Thyroid gland (tissue), 4 donors: Measurements from ENCODE around the gene NCBP2. TPM values are rescaled to one million over a fixed set of nuclear protein-coding genes. Genes with fewer than 3 reads are reported as not detected.
A peak's percentile ranks its signal among the peaks of the same experiment; 100 is the strongest.

ENCODE experiments used
- DNase-seq, 2 donors: peaks; one replicate each; pipeline ENCODE4 v3.0.0-alpha.2; 2019
- H3K27ac ChIP-seq, 3 donors: fragments of 200-600 bp; sonication (generic); 1 replicate in 2 of 3; 2 replicates in 1 of 3; pipeline ENCODE4 v1.5.1; 2016 to 2019; ENCODE audit warnings: mild to moderate bottlenecking in 1 of 3, moderate library complexity in 1 of 3
- H3K27me3 ChIP-seq: fragments of 200-600 bp; sonication (generic); one replicate; pipeline ENCODE4 v1.5.1; 2019
- H3K36me3 ChIP-seq, 2 donors: fragments of 200-600 bp; sonication (generic); one replicate each; pipeline ENCODE4 v1.5.1; 2016 to 2019
- H3K4me1 ChIP-seq, 2 donors: fragments of 200-600 bp; sonication (generic); one replicate each; pipeline ENCODE4 v1.5.1; 2017 to 2019
- H3K4me3 ChIP-seq, 3 donors: fragments of 200-600 bp; sonication (generic); replicated peaks in 1 of 3; 1 replicate in 2 of 3; 2 replicates in 1 of 3; pipeline ENCODE4 v1.5.1; 2016; ENCODE audit warnings: mild to moderate bottlenecking in 1 of 3
- H3K9me3 ChIP-seq: fragments of 200-600 bp; sonication (generic); one replicate; pipeline ENCODE4 v1.5.1; 2017
- POLR2A ChIP-seq, 2 donors: fragments of 450-650 bp; IDR thresholded peaks; one replicate each; pipeline ENCODE4 v1.6.1; 2017; ENCODE audit warnings: antibody characterized with exemption in 2 of 2, mild to moderate bottlenecking in 2 of 2, moderate library complexity in 1 of 2
- WGBS, 2 donors: methylation state at CpG; one replicate each; pipeline ENCODE4 v1.1.5; 2017; 5-methylcytosine and 5-hydroxymethylcytosine counted together
- intact Hi-C: fragments of 100-400 bp; cut with DNase I; formaldehyde crosslinking; loops from one replicate; pipeline ENCODE4 v1.15.1; 2023
- total RNA-seq, 4 donors: library from RNA; depleted of rRNA; stranded (reverse); fragments of >200 nt; gene quantifications; one replicate each; pipeline ENCODE4 v1.2.3, GENCODE V29; 2016
- TF ChIP-seq, protein P1 (sequence below), 6 experiments: fragments of 200-600 bp in 3 of 6; fragments of 450-650 bp in 3 of 6; sonication (generic) in 3 of 6; IDR thresholded peaks; one replicate each; pipeline ENCODE4 v1.5.1; 2016 to 2019; ENCODE audit warnings: antibody characterized with exemption in 6 of 6, mild to moderate bottlenecking in 2 of 6, inconsistent platforms in 1 of 6, moderate library complexity in 1 of 6

NCBP2 gene
- 10 to 100 TPM; 42.4 to 61.3 (median 53.6) TPM for total RNA-seq

- TF ChIP-seq, protein P1, sequence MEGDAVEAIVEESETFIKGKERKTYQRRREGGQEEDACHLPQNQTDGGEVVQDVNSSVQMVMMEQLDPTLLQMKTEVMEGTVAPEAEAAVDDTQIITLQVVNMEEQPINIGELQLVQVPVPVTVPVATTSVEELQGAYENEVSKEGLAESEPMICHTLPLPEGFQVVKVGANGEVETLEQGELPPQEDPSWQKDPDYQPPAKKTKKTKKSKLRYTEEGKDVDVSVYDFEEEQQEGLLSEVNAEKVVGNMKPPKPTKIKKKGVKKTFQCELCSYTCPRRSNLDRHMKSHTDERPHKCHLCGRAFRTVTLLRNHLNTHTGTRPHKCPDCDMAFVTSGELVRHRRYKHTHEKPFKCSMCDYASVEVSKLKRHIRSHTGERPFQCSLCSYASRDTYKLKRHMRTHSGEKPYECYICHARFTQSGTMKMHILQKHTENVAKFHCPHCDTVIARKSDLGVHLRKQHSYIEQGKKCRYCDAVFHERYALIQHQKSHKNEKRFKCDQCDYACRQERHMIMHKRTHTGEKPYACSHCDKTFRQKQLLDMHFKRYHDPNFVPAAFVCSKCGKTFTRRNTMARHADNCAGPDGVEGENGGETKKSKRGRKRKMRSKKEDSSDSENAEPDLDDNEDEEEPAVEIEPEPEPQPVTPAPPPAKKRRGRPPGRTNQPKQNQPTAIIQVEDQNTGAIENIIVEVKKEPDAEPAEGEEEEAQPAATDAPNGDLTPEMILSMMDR (IDR thresholded peaks at IDR 0.05): peak in 5 of 6 experiments; percentile 37 to 77 (median 55)
- TF ChIP-seq POLR2A (IDR thresholded peaks at IDR 0.05): peak; percentile 52 to 81
- Histone ChIP-seq H3K36me3 (peaks cover 17% of the 10 kb centered on the region in 2 donors), H3K9me3 (no peaks in the 10 kb centered on the region), H3K27ac (peak within 1 kb of the TSS; percentile 51 to 79 (median 63)), H3K27me3 (no peaks in the 10 kb centered on the region), H3K4me3 (peak within 1 kb of the TSS; percentile 67 to 100 (median 96)), H3K4me1 (peaks cover 14 to 19% of the 10 kb centered on the region in 2 donors)
- intact Hi-C loops: loop anchor here (2.0 kb wide), 1 partner anchor 74 kb away; no protein-coding TSS in a partner anchor
- DNase-seq: peak; percentile 98 to 99
- 0% methylated on average over 16 to 44 of the region's 77 CpGs for WGBS, 2 donors
Measured at GRCh38 chr3:196942226-196942914, at the start of gene NCBP2. Gene NCBP2, minus strand, starts transcription at chr3:196942528. Its CDS starts 25 bp downstream, at chr3:196942503.

- TF ChIP-seq POLR2A (IDR thresholded peaks at IDR 0.05): no peak
- TF ChIP-seq, protein P1 (IDR thresholded peaks at IDR 0.05): no peak
- Histone ChIP-seq H3K9me3 (no peaks in the 10 kb centered on the region), H3K27ac (no peak overlapping the region), H3K27me3 (no peaks in the 10 kb centered on the region), H3K36me3 (no peaks in the 10 kb centered on the region), H3K4me3 (no peak overlapping the region), H3K4me1 (peaks cover 6 to 23% of the 10 kb centered on the region in 2 donors)
- no peak for DNase-seq
- intact Hi-C loops: no loop called here
- 86 to 91% methylated on average over 25 to 27 of the region's 28 CpGs for WGBS, 2 donors
Measured at GRCh38 chr3:196991581-196992460, 49.5 kb upstream of the NCBP2 start.

DNA sequence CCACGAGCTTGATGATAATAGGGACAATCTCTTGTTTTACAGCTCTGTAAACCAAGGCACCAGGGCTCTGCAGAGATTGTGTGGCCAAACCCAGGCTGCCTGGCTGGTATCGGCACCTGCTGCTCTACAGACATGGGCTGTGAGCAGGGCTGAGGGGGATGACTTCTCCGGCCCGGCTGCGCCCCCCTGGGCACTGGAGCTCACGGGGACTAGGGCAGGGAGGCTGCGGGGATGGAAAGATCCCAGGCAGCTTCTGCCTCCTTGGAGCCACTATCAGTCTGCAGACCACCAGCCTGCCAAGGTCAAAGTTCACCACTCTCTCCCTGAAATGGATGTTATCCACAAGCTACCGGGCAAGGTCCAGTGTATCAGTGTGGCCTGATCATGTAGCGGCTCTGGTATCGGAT, 48.3 kb upstream of the NCBP2 start:
- TF ChIP-seq, protein P1 (IDR thresholded peaks at IDR 0.05): no peak
- no peak for TF ChIP-seq POLR2A (IDR thresholded peaks at IDR 0.05)
- Histone ChIP-seq H3K36me3 (no peaks in the 10 kb centered on the region), H3K4me1 (peaks cover 0 to 11% of the 10 kb centered on the region in 2 donors), H3K27ac (no peak overlapping the region), H3K9me3 (no peaks in the 10 kb centered on the region), H3K4me3 (no peak overlapping the region), H3K27me3 (no peaks in the 10 kb centered on the region)
- intact Hi-C loops: no loop called here
- no peak for DNase-seq
- whole genome bisulfite sequencing, 2 donors: 92 to 94% methylated on average over 3 to 9 of the region's 10 CpGs

GRCh38 chr3:196989721-196990262, 47.5 kb upstream of the NCBP2 start:
- Histone ChIP-seq H3K4me3 (no peak overlapping the region), H3K27me3 (no peaks in the 10 kb centered on the region), H3K4me1 (peaks cover 0 to 10% of the 10 kb centered on the region in 2 donors), H3K9me3 (no peaks in the 10 kb centered on the region), H3K36me3 (no peaks in the 10 kb centered on the region), H3K27ac (no peak overlapping the region)
- WGBS, 2 donors: 72 to 75% methylated on average over 11 to 19 of the region's 19 CpGs
- TF ChIP-seq, protein P1 (IDR thresholded peaks at IDR 0.05): no peak
- TF ChIP-seq POLR2A (IDR thresholded peaks at IDR 0.05): no peak
- DNase-seq: no peak
- intact Hi-C loops: no loop called here
